Psoas muscle (tissue), 8 donors: Measurements from ENCODE around the gene KCNJ10. TPM values are rescaled to one million over a fixed set of nuclear protein-coding genes. Genes with fewer than 3 reads are reported as not detected.

ENCODE experiments used
- ATAC-seq, 4 donors: fragments of 200-7000 bp; cut with Tn5 transposase; one replicate each; pipeline ENCODE4 v1.9.1; 2020; ENCODE audit warnings: moderate library complexity in 3 of 4, mild to moderate bottlenecking in 2 of 4
- DNase-seq, 2 donors: peaks; one replicate each; pipeline ENCODE4 v3.0.0-alpha.2; 2020
- H3K27ac ChIP-seq: fragments of 200-600 bp; one replicate; pipeline ENCODE4 v1.8.0; 2022
- H3K27me3 ChIP-seq, 3 donors: fragments of 200-600 bp in 1 of 3; one replicate each; pipeline versions ENCODE4 v1.6.1 to v1.8.0; 2013 to 2022; ENCODE audit warnings: low read length in 2 of 3, mild to moderate bottlenecking in 2 of 3, moderate library complexity in 1 of 3; ENCODE audit not compliant: insufficient read depth in 3 of 3
- H3K36me3 ChIP-seq, 2 donors: fragments of 200-600 bp in 1 of 2; one replicate each; pipeline versions ENCODE4 v1.6.1 to v1.8.0; 2013 to 2022; ENCODE audit warnings: low read depth in 1 of 2, mild to moderate bottlenecking in 1 of 2, moderate library complexity in 1 of 2; ENCODE audit not compliant: insufficient read depth in 1 of 2
- H3K4me1 ChIP-seq: fragments of 200-600 bp; one replicate; pipeline ENCODE4 v1.8.0; 2022
- H3K4me3 ChIP-seq: fragments of 200-600 bp; one replicate; pipeline ENCODE4 v1.8.0; 2022; ENCODE audit warnings: mild to moderate bottlenecking
- H3K9me3 ChIP-seq: fragments of 200-600 bp; one replicate; pipeline ENCODE4 v1.8.0; 2022
- WGBS, 3 donors: extraction: QIAGEN DNeasy Blood & Tissue Kit; methylation state at CpG; one replicate each; pipeline versions ENCODE4 v1.1.6 to v1.1.7; 2013; 5-methylcytosine and 5-hydroxymethylcytosine counted together
- intact Hi-C, 2 donors: fragments of 100-400 bp; cut with DNase I; formaldehyde crosslinking; loops; one replicate each; pipeline versions ENCODE4 v1.11.0 to v1.14.2; 2022
- polyA plus RNA-seq, 3 donors: library from polyadenylated mRNA; stranded (reverse); fragments of 200-250 nt; gene quantifications; one replicate each; pipeline ENCODE4 v1.2.3, GENCODE V29; 2013
- total RNA-seq, 4 donors: library from RNA; stranded (reverse); fragmentation: NEBNext Ultra II Directional in 2 of 4; extraction: Animal tissue kit (Norgen Biotek cat#: 25700) in 2 of 4; gene quantifications; one replicate each; pipeline versions ENCODE4 v1.2.1 to v1.2.4, GENCODE V29; 2021 to 2023
- TF ChIP-seq, protein P1 (sequence below): fragments of 200-600 bp; IDR thresholded peaks from one replicate; pipeline ENCODE4 v1.8.0; 2022; ENCODE audit warnings: antibody characterized with exemption
- donor health status: healthy with polysubstance abuse.
- donor health status: DM: no; HTN: no; CAD: no; lungs with moderate emphysema.
- donor health status: Bipolar disorder and iron deficiency.
- donor health status: healthy.
- donor health status: DM: yes; HTN: yes; CAD: no.
- donor health status: DM: no; HTN: no; CAD: no.
- donor health status: DM: no; HTN: no; CAD: no.
- donor health status: DM: yes; HTN: yes; CAD: no.

KCNJ10 gene
- total and polyA plus RNA-seq, 7 donors, result 0.01 to 0.09 (median 0.05) TPM; not detected in 3

DNA sequence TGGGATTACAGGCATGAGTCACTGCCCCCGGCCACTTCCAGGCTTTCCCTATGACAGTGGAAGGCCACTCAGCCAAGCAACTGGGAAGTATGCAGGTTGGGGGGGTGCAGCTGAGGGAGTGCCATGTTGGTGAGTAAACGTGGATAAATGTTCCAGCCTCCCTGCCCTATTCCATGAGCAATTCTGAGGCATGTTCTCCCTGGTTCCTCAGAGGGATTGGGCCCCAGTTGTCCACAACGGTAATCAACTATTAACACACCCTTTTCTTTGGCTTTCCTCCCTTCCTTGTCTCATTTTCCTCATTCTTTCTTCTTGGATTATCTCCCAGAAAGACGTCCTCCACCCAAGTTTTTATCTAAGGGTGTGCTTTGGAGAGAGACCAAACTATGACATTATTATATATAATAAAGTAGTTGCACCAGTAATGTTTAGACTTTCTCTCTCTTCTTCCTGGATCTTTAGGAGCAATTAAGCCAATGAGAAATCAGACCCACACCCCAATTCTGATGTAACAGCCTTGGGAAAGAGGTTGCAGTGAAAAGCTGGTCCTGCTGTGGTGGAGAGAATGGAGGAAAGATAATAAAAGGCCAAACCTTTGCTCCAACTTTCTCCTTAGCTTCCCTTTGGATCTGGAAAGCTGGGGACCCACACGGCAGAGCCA is 109.1 kb downstream of the KCNJ10 start:
- TF ChIP-seq, protein P1, sequence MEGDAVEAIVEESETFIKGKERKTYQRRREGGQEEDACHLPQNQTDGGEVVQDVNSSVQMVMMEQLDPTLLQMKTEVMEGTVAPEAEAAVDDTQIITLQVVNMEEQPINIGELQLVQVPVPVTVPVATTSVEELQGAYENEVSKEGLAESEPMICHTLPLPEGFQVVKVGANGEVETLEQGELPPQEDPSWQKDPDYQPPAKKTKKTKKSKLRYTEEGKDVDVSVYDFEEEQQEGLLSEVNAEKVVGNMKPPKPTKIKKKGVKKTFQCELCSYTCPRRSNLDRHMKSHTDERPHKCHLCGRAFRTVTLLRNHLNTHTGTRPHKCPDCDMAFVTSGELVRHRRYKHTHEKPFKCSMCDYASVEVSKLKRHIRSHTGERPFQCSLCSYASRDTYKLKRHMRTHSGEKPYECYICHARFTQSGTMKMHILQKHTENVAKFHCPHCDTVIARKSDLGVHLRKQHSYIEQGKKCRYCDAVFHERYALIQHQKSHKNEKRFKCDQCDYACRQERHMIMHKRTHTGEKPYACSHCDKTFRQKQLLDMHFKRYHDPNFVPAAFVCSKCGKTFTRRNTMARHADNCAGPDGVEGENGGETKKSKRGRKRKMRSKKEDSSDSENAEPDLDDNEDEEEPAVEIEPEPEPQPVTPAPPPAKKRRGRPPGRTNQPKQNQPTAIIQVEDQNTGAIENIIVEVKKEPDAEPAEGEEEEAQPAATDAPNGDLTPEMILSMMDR, result no peak
- H3K36me3 ChIP-seq, result no peaks in the 10 kb centered on the region
- H3K9me3 ChIP-seq, result no peaks in the 10 kb centered on the region
- ATAC-seq, result peak in 3 of 4 donors; percentile 39 to 59 (median 50)
- WGBS, 3 donors, result 20 to 30% (median 28%) methylated on average over 5 of the region's 5 CpGs
- peak; percentile 74 to 75 for DNase-seq
- no peaks in the 10 kb centered on the region for H3K4me1 ChIP-seq
- peaks cover 0 to 19% (median 0%) of the 10 kb centered on the region in 3 donors for H3K27me3 ChIP-seq
- H3K4me3 ChIP-seq, result no peak overlapping the region
- intact Hi-C loops, result no loop called here
- H3K27ac ChIP-seq, result no peak overlapping the region

DNA sequence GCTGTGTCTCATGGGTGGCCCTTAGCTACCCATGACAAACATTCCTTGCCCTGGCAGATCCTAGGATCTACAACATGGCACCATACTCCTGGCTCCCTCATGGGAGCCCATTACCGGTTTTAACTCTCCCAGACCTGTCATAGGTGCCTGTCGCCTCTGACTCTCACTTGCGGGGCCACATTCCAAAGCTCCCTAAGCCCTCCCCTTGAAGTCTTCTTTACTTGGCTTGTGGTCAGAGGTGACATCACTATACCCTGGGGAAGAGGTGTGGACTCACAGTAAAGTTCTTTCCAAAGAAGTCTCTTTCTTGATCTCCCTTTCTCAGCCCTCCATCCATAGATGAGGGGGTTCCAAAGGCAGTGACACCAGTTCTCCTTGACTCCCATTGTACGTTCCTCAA is 110.5 kb downstream of the KCNJ10 start:
- TF ChIP-seq, protein P1, result no peak
- Histone ChIP-seq H3K36me3 (no peaks in the 10 kb centered on the region), H3K4me3 (no peak overlapping the region), H3K27me3 (peaks cover 0 to 21% (median 0%) of the 10 kb centered on the region in 3 donors), H3K27ac (no peak overlapping the region), H3K9me3 (no peaks in the 10 kb centered on the region), H3K4me1 (no peaks in the 10 kb centered on the region)
- ATAC-seq (no peak), DNase-seq (no peak)
- intact Hi-C loops, result no loop called here
- 56 to 60% (median 59%) methylated on average over 4 of the region's 4 CpGs for WGBS, 3 donors

DNA sequence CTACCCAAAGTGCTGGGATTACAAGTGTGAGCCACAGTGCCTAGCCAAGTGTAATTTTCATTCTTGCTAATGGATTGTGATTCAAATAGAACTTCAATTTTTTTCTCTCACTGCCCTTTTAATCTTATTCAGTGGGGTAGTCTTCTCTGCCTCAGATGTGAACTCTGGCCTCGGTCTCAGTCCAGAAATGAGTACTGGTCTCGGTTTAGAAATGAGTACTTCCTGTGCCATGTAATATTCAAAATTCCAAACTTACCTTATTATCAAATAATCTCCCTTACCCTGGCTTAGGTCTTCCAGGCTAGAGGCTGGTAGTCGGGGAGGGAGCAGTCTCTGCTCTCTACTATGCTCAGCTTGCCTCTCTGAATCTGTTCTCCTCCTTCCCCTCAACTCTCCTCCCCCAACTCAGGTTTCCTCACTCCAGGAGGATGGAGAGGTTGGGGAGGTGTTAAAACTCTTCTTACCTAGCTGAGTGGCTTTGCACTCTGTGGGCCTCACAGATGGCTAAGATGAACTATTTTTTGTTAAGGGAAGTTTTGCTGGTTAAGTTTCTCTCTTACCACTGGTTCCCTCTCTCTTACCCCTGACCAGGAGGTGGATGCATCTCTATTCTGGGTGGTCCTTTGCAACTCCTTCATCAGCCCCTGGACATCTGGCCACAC is 111.1 kb downstream of the KCNJ10 start:
- no peak overlapping the region for H3K4me3 ChIP-seq
- ATAC-seq, result no peak
- H3K36me3 ChIP-seq, result no peaks in the 10 kb centered on the region
- TF ChIP-seq, protein P1, result no peak
- intact Hi-C loops, result no loop called here
- H3K9me3 ChIP-seq, result no peaks in the 10 kb centered on the region
- H3K4me1 ChIP-seq, result no peaks in the 10 kb centered on the region
- DNase-seq, result no peak
- 60 to 78% (median 63%) methylated on average over 3 of the region's 3 CpGs for WGBS, 3 donors
- H3K27me3 ChIP-seq, result peaks cover 0 to 25% (median 0%) of the 10 kb centered on the region in 3 donors
- H3K27ac ChIP-seq, result no peak overlapping the region

DNA sequence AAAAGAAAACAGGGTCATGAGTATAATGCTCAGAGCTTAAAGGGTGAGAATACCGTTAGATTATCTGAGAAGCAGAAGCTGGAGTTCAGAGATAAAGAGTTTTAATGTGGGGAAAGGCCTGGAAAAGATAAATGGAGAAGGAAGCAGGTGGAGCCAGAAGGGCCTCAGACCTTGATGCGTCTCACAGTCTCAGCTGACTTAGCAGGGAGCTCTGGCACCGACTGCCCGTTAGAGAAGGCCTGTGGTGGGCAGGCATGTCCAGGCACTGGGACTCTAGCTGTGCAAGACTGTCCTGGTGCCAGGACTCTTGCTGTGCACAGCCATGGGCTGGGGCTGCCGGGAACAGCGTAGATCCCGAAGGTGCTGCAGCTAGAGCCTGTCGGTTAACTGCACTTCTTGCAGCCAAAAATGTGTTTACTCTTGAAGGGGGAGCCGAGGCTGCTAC is 112.1 kb downstream of the KCNJ10 start:
- Histone ChIP-seq H3K4me3 (no peak overlapping the region), H3K27ac (no peak overlapping the region), H3K36me3 (no peaks in the 10 kb centered on the region), H3K27me3 (peaks cover 0 to 34% (median 0%) of the 10 kb centered on the region in 3 donors), H3K4me1 (no peaks in the 10 kb centered on the region), H3K9me3 (no peaks in the 10 kb centered on the region)
- TF ChIP-seq, protein P1, result no peak
- intact Hi-C loops, result no loop called here
- ATAC-seq (no peak), DNase-seq (no peak)
- 49 to 53% (median 52%) methylated on average over 9 of the region's 9 CpGs for WGBS, 3 donors
